ENCODE measurements around the gene PPHLN1.

The PPHLN1 gene

GRCh38 chr12:42490261-42490842 is 164.4 kb downstream of the PPHLN1 start:
- DNase-seq, result no peak

Data from eye (tissue), 1 donor.